ENCODE measurements around the gene CDC16.

DNA sequence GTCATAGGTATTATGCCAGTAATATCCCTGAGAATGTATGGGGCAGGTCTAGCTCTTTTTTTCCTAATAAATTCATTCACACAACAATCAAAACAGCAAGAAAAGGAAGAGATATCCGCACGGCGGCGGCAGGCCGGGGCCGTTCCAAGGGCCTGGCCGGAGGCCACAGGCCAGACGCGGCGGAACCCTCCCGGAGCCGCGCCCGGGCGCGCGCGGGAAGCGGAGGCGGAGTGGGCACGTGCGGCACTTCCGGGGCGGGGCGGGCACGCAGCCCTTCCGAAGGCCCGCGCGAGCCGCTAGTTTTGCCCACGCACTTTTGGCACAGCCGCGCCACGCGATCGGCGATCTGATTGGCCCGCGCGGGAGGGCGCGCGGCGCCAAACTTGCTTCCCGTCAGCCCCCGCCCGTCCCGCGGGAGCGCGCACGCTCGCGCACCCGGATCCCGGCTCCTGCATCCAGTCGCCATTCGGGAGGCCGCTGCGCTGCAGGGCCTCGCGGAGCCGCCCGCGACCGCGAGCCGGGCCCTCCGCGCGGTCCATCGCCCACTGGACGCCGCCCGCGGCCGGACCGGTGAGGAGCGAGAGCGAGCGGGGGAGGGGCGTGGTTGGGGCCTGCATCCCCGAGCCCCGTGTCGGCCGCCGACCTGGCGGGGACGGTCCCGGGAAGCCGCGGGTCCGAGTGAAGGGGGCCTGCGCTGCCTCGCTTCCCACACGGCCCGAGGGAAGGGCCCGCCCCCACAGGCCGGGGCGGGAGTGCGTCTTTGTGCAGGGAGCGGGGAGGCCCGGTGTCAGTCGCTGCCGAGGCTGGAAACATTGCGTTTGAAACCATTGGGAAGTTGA is 79.6 kb downstream of the CDC16 start, which contains the start of gene CHAMP1:
- TF ChIP-seq, protein P1, sequence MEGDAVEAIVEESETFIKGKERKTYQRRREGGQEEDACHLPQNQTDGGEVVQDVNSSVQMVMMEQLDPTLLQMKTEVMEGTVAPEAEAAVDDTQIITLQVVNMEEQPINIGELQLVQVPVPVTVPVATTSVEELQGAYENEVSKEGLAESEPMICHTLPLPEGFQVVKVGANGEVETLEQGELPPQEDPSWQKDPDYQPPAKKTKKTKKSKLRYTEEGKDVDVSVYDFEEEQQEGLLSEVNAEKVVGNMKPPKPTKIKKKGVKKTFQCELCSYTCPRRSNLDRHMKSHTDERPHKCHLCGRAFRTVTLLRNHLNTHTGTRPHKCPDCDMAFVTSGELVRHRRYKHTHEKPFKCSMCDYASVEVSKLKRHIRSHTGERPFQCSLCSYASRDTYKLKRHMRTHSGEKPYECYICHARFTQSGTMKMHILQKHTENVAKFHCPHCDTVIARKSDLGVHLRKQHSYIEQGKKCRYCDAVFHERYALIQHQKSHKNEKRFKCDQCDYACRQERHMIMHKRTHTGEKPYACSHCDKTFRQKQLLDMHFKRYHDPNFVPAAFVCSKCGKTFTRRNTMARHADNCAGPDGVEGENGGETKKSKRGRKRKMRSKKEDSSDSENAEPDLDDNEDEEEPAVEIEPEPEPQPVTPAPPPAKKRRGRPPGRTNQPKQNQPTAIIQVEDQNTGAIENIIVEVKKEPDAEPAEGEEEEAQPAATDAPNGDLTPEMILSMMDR (conservative IDR thresholded peaks at IDR 0.05; ENCODE audit: low read depth, low read length): no peak
- no peak for TF ChIP-seq EZH2 (IDR thresholded peaks at IDR 0.05; ENCODE audit: borderline replicate concordance, low read depth, low read length, poor library complexity, severe bottlenecking)

Measured in A673 (cell line).